ENCODE data around the gene PDE1A.

The PDE1A gene

GRCh38 chr2:182261860-182262387, 164.9 kb downstream of the PDE1A start:
- DNase-seq = no peak

DNA sequence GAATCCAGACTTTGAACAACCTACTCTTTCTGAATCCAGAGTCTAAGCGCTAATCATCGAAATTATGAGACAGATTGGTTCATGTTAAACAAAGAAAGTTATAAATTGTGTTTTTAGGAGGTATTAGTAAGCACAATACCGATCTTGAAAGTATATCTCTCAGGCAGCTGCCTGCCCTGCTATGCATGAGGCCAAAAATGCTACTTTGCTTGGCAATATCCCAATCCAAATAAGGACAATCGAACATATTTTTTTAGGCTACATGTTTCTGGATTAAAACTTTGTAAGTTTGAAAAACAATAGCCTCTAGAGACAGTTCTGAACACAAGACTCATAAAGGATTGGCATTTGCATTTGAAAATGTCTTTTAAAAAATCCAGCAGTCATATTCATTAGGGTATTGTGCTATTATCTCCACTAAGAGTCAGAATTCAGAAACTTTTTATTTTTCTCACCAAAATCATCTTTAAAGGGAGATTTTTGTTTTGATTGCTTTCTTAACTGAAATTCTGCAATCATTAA, 167.1 kb downstream of the PDE1A start:
- DNase-seq = no peak

DNA sequence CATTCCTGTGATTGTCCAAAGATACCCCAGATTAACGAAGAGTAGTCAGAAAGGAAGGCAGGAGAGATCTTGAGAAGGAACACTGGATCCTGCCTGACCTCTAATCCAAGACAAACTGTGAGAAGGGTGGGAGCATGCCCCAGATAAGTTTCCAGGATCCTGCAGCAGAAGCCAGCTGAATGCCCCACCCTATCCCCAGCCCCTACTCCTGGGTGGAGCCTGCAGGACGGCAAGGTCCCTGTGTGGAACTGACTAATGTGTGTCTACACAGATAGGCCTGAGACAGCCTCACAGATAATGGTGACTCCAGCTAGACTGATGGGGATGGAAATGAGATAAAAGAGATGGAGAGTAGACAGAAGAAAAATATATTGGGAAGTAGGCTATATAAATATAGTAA, 174.3 kb downstream of the PDE1A start:
- DNase-seq = no peak

- DNase-seq = no peak
Measured at GRCh38 chr2:182248898-182249297, 177.9 kb downstream of the PDE1A start.

- no peak for DNase-seq
Measured at GRCh38 chr2:182248362-182248761, 178.5 kb downstream of the PDE1A start.

DNA sequence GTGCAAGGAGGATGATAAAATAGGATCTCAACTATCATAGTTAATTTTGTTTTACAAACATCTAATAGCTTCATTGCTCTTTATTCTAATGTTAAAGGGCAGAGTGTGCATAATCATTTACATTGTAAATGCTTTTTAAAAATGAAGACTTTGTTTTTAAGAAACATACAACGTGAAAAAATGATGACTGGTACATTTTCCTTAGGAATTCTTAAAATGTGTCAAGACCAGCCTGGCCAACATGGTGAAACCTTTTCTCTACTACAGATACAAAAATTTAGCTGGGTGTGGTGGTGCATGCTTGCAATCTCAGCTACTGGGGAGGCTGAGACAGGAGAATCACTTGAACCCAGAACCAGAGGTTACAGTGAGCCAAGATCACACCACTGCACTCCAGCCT, 179.0 kb downstream of the PDE1A start:
- DNase-seq = no peak

GRCh38 chr2:182245963-182246362, 180.9 kb downstream of the PDE1A start:
- no peak for DNase-seq

DNA sequence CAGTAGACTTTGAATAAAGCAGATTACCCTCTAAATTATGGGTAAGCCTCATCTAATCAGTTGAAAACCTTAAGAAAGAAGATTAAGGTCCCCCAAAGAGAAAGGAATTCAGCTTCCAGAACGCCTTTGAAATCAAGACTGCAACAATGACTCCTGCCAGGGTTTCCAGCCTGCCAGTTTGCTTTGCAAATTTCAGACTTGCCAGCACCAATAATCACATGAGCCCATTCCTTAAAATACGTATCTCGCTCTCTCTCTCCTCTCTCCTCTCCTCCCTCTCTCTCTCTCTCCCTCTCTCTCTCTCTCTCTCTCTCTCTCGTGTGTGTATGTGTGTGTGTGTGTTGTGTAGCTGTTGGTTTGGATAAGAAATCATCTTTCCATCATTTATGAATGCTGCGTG, 184.2 kb downstream of the PDE1A start:
- no peak for DNase-seq

GRCh38 chr2:182241936-182242335, 184.9 kb downstream of the PDE1A start:
- DNase-seq = no peak

- DNase-seq = peak; percentile 22
Measured at GRCh38 chr2:182240862-182241371, 185.9 kb downstream of the PDE1A start.

DNA sequence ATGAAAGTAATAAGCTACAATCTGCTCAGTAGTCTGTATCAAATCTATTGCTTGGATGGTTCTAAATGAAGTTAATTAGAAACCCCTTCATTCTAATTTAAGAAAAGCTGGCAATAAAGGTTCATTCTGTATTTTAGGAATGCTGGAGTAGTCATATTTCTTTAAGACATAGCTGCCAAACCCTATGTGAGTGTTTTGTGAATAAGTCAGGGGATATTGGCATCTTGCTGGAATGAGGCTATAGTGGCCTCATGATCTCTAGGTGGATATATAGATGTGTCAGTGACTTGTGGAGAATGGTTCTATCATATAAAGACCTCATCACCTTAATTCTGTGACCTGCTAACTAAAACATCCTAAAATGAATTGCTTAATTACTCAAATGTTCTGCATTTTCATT, 196.3 kb downstream of the PDE1A start:
- no peak for DNase-seq

- DNase-seq = no peak
Measured at GRCh38 chr2:182229297-182229696, 197.5 kb downstream of the PDE1A start.

DNA sequence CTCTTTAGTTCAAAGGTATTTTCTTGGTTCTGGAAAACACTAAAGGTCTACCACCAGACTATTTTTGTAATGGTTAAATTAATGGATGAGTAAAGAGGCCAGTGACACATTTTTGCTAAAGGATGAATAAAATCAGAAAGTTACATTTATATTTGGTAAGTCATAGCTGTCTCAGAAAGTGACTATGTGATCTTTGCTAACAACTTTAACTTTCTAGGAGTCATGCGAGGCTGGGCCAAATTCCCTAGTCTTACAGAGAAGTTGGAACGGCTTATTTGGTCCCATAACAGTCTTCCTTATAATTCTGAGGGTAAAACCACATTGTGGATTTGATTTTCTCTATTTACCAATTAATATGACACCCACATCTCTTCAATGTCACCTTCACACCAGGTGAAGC, 198.1 kb downstream of the PDE1A start:
- DNase-seq = no peak

GRCh38 chr2:182228073-182228473, 198.8 kb downstream of the PDE1A start:
- DNase-seq = no peak

- DNase-seq = no peak
Measured at GRCh38 chr2:182226807-182227206, 200.0 kb downstream of the PDE1A start.

- DNase-seq = no peak
Measured at GRCh38 chr2:182224669-182225068, 202.2 kb downstream of the PDE1A start.

GRCh38 chr2:182220998-182221397, 205.8 kb downstream of the PDE1A start:
- DNase-seq = no peak

DNA sequence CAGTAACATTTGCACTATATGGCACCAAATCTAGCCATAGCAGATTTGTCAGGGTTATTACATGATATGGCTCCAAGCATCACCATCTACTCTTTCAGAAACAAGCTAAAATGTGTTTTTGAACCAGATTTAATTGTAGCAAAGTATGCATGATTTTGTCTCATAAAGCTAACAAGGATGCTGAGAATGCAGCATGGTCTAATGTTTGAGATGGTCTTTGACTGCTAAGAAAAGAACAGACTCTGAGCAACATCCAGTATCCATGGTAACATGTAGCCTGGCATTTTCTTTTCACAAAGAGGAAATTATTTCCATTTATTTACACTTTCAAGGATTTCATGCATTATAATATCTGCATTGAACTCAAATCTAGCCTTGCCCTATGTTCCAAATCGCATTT, 206.5 kb downstream of the PDE1A start:
- no peak for DNase-seq

DNA sequence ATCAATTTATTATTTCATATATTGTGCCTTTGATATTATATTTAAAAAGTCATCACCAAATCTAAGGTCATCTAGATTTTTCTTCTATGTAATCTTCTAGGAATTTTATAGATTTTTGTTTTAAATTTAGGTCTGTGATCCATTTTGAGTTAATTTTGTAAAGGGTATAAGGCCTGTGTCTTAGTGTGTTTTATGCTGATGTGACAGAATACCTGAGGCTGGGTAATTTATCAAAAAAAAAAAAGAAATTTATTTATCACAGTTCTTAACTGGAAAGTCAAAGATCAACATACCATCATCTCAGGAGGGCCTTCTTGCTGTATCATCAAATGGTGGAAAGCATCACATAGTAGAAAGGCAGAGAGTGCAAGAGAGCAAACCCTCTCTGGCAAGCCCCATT, 216.2 kb downstream of the PDE1A start:
- no peak for DNase-seq

- DNase-seq = no peak
Measured at GRCh38 chr2:182208421-182208820, 218.4 kb downstream of the PDE1A start.

GRCh38 chr2:182207049-182207746, 219.6 kb downstream of the PDE1A start:
- DNase-seq = no peak

- DNase-seq = no peak
Measured at GRCh38 chr2:182197529-182197928, 229.3 kb downstream of the PDE1A start.

- no peak for DNase-seq
Measured at GRCh38 chr2:182193291-182193690, 233.5 kb downstream of the PDE1A start.

GRCh38 chr2:182191061-182191460, 235.8 kb downstream of the PDE1A start:
- no peak for DNase-seq

- DNase-seq = no peak
Measured at GRCh38 chr2:182187130-182187529, 239.7 kb downstream of the PDE1A start.
